ENCODE results near the gene SHANK3. TPM values are rescaled to one million over a fixed set of nuclear protein-coding genes. Genes with fewer than 3 reads are reported as not detected.

The SHANK3 gene
- total and polyA plus RNA-seq, 4 donors, result 1.1 to 10.0 (median 5.8) TPM

GRCh38 chr22:50714631-50715179, 42.1 kb downstream of the SHANK3 start:
- TF ChIP-seq REST (IDR thresholded peaks at IDR 0.05) (no peak), FOXA2 (IDR thresholded peaks at IDR 0.05) (no peak), RXRA (IDR thresholded peaks at IDR 0.05) (no peak)
- no peak for DNase-seq (ENCODE audit: low spot score)
- Histone ChIP-seq H3K4me1 (ENCODE audit: control insufficient read depth in 4 of 4, insufficient read depth in 4 of 4, low read length in 3 of 4) (peaks cover 0 to 10% (median 2%) of the 10 kb centered on the region in 4 donors), H3K36me3 (ENCODE audit: control insufficient read depth in 4 of 4, insufficient read depth in 3 of 4, low read depth in 1 of 4, low read length in 3 of 4) (peaks cover 0 to 22% (median 3%) of the 10 kb centered on the region in 4 donors), H3K9ac (ENCODE audit: low read depth in 1 of 2, low read length in 2 of 2) (no peak overlapping the region), H3K9me3 (ENCODE audit: control insufficient read depth in 4 of 4, low read length in 3 of 4) (no peaks in the 10 kb centered on the region), H3K4me3 (ENCODE audit: low read depth in 1 of 3, low read length in 3 of 3) (no peak overlapping the region), H3K27me3 (ENCODE audit: control insufficient read depth in 4 of 4, insufficient read depth in 4 of 4, low read length in 3 of 4) (no peaks in the 10 kb centered on the region), H3K27ac (ENCODE audit: low read depth in 1 of 2, low read length in 2 of 2) (no peak overlapping the region)
- WGBS, result 94% methylated on average over 22 of the region's 22 CpGs

- TF ChIP-seq, protein P1, sequence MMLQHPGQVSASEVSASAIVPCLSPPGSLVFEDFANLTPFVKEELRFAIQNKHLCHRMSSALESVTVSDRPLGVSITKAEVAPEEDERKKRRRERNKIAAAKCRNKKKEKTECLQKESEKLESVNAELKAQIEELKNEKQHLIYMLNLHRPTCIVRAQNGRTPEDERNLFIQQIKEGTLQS (IDR thresholded peaks at IDR 0.05), result no peak
- TF ChIP-seq HNF4G (IDR thresholded peaks at IDR 0.05) (no peak), MAX (IDR thresholded peaks at IDR 0.05) (no peak), HNF4A (conservative IDR thresholded peaks at IDR 0.05) (no peak), SP1 (IDR thresholded peaks at IDR 0.05) (no peak), RAD21 (IDR thresholded peaks at IDR 0.05) (no peak), RXRA (IDR thresholded peaks at IDR 0.05) (no peak), YY1 (IDR thresholded peaks at IDR 0.05) (no peak), GABPA (IDR thresholded peaks at IDR 0.05 in 1 of 2, conservative IDR thresholded peaks at IDR 0.05 in 1 of 2) (no peak), JUND (IDR thresholded peaks at IDR 0.05) (no peak), NR2F2 (IDR thresholded peaks at IDR 0.05) (no peak), REST (IDR thresholded peaks at IDR 0.05) (no peak)
- TF ChIP-seq, protein P2, sequence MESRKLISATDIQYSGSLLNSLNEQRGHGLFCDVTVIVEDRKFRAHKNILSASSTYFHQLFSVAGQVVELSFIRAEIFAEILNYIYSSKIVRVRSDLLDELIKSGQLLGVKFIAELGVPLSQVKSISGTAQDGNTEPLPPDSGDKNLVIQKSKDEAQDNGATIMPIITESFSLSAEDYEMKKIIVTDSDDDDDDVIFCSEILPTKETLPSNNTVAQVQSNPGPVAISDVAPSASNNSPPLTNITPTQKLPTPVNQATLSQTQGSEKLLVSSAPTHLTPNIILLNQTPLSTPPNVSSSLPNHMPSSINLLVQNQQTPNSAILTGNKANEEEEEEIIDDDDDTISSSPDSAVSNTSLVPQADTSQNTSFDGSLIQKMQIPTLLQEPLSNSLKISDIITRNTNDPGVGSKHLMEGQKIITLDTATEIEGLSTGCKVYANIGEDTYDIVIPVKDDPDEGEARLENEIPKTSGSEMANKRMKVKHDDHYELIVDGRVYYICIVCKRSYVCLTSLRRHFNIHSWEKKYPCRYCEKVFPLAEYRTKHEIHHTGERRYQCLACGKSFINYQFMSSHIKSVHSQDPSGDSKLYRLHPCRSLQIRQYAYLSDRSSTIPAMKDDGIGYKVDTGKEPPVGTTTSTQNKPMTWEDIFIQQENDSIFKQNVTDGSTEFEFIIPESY (IDR thresholded peaks at IDR 0.05), result no peak
- TF ChIP-seq, protein P3, sequence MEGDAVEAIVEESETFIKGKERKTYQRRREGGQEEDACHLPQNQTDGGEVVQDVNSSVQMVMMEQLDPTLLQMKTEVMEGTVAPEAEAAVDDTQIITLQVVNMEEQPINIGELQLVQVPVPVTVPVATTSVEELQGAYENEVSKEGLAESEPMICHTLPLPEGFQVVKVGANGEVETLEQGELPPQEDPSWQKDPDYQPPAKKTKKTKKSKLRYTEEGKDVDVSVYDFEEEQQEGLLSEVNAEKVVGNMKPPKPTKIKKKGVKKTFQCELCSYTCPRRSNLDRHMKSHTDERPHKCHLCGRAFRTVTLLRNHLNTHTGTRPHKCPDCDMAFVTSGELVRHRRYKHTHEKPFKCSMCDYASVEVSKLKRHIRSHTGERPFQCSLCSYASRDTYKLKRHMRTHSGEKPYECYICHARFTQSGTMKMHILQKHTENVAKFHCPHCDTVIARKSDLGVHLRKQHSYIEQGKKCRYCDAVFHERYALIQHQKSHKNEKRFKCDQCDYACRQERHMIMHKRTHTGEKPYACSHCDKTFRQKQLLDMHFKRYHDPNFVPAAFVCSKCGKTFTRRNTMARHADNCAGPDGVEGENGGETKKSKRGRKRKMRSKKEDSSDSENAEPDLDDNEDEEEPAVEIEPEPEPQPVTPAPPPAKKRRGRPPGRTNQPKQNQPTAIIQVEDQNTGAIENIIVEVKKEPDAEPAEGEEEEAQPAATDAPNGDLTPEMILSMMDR (IDR thresholded peaks at IDR 0.05; ENCODE audit: low read depth, low read length, missing input control), result no peak
- H3K4me3 ChIP-seq (ENCODE audit: low read depth in 1 of 3, low read length in 3 of 3), result no peak overlapping the region
- H3K9me3 ChIP-seq (ENCODE audit: control insufficient read depth in 4 of 4, low read length in 3 of 4), result no peaks in the 10 kb centered on the region
- WGBS, result 85% methylated on average over 9 of the region's 9 CpGs
- H3K4me1 ChIP-seq (ENCODE audit: control insufficient read depth in 4 of 4, insufficient read depth in 4 of 4, low read length in 3 of 4), result peaks cover 0 to 10% (median 2%) of the 10 kb centered on the region in 4 donors
- no peak for DNase-seq (ENCODE audit: low spot score)
- no peaks in the 10 kb centered on the region for H3K27me3 ChIP-seq (ENCODE audit: control insufficient read depth in 4 of 4, insufficient read depth in 4 of 4, low read length in 3 of 4)
- no peak overlapping the region for H3K9ac ChIP-seq (ENCODE audit: low read depth in 1 of 2, low read length in 2 of 2)
- peaks cover 0 to 22% (median 3%) of the 10 kb centered on the region in 4 donors for H3K36me3 ChIP-seq (ENCODE audit: control insufficient read depth in 4 of 4, insufficient read depth in 3 of 4, low read depth in 1 of 4, low read length in 3 of 4)
- H3K27ac ChIP-seq (ENCODE audit: low read depth in 1 of 2, low read length in 2 of 2), result no peak overlapping the region
These were observed 42.6 kb downstream of the SHANK3 start for GRCh38 chr22:50715250-50715649.

Data from liver (tissue), 9 donors.